ENCODE results near the gene RND3.

The RND3 gene

GRCh38 chr2:150432312-150432625 is 55.2 kb downstream of the RND3 start:
- DNase-seq, result no peak

DNA sequence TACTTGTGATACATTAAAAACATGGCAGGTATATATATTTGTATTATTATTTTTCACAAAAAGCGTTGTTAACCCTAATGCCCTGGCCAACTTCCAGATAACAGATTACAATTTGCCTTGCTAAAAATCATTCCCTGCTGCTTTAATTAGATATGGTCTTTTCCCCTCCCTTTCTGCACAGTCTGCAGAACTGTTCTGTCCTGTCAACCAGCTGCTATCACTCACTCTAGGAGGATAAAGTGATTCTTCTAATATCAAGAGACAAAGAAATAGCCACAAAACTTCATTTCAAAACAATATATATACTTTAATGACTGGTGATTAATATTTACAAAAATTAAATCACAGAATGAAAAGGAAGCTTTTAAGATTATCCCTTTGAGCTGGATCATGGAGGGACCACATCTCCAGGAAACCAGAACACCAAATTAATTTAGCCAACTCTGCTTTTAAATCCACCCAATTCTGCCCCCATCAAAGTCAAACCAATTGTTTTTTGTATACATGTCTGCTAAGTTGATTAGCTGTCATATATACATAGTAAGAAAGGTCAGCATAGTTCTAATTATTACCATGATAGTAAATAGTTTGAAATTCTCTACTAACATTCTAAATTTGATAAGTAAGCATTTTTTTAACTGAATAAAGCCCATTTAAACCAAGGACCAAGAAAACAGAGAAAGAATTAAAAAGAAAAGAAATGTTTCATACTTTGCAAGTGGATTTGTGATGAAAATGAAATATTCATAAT is 55.7 kb downstream of the RND3 start:
- no peak for DNase-seq

DNA sequence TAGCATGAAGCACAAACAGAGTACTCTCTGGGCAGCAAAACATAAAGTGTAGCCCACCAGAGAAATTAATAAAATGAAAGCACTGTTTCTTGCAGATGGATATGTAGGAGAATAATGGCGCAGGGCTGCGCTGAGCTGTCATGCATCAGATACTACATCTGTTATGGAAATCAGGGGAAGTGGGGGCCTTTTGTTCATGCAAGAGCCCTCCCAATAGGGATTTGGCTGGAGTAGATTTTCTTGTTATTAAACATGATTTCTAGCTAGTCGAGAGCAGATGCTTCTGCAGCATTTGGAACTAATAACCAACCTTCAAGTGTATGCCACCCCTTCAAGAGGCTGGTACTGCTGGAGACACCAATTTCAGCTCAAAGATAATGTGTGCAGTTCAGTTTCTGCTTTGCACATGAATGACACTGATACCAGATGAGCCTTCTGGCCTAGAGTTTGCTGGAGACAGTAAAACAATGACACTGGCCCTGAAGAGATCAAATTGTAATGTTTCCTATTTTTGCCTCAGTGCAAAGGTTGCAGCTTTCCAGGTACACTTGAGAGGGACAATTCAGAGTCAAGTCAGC is 58.0 kb downstream of the RND3 start:
- DNase-seq, result no peak

DNA sequence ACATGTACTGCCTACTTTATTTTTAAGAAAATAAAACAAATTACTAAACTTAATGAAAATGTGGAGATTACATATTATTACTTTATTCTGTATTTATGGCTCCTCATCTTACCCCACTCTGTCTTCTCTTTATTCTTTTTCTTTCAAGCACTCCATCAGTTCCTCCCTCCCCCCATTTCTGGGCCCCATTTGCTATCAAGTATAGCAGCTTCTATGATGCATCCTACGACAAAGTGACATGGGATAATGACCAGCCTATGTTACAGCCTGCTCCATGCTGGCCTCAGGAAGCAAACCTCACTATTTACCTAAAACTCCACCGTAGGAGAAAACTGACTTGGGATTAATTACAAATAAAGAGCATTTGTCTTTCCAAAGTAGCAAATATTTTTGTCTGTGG is 58.8 kb downstream of the RND3 start:
- no peak for DNase-seq

DNA sequence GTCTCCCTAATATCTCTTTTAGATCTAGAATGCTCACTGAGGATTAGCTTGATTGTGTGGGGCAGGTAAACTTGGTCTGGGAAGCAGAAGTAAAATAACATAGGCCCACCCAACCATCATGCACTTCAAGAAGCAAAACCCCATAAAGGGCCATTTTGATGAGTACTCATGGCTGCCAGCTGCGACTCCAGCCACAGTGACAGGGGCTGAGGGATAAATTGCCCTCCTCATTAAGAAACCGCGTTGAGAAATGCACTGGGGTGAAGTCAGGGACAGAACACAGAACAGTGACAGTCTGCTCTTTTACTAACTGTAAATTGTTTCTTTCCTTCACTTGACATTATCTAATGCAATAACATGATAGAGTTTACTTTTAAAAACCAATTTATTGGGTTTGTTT is 60.2 kb downstream of the RND3 start:
- no peak for DNase-seq

GRCh38 chr2:150426724-150427123 is 60.7 kb downstream of the RND3 start:
- DNase-seq, result no peak

DNA sequence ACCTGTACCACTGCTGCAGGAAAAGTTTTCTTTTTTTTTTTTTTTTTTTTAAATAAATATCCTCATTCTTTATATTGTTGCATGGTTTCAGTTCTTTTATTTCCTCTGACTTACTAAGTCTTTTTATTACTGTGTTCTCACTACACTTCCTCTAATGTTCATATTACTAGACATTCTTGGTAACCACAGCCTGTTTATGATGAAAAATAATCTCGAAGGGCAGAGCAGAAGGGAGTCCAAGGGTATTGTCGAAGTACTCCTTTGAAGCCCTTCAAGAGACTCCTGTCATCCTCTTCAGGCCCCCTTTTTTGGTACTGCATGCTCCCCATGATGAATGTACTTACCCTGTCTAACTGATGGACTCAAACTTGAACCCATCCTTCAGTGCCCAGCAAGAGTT is 61.2 kb downstream of the RND3 start:
- DNase-seq, result no peak

DNA sequence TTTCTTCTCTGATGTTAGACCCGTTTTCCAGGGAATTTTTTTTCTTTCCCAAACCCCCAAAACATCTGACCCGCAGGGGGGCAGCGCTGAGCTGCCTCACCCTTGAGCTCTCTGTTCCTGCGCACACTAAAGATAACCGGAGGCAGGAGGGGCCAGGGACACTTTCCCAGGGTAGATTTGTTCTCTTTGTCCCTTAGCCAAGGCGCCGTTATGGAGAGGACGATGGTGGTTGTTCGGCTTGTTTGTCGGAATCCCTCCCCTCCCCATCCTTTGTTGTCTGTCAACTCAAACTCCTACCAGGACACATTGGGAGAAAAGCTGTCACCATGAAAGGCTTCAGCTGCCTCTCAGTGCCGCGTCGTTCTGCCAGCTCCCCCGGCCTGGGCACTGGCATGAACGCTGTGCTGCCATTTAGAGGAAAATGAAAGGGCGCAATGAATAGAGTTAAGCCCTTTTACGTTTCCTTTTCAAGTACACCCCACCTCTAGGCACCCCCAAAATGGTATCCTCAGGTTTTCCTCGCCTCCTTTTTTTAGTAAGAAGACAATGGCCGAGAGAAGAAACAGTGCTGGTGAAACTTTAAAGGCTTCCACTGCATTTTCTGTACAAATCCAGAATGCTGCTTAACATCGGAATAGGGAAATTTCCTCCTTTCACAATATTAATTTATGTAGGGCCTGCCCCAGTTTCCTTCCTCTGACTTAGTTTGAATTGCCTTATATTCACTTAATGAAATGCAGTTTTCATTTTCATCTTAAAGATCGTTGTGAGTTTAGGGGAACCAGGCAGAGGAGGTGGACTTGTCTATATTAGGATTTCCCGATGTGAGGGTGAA is 62.1 kb downstream of the RND3 start:
- no peak for DNase-seq

DNA sequence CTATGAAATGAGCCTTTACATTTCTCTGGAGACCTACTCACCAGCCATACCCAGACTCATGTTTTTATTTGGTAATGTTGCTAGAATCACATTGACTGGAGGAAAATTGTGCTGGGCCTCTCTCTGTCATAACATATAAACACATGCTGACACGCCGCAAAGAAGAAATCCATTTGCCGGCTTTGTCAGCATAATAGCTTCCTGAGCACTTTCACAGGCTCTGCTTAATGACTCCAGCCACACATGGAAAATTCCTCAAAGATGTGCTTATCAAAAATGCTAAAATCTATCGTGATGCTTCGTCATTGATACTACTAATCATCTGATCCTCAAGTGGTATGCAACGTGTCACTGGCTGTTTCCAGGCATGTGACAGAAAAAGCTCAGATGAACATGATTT is 63.1 kb downstream of the RND3 start:
- DNase-seq, result no peak

DNA sequence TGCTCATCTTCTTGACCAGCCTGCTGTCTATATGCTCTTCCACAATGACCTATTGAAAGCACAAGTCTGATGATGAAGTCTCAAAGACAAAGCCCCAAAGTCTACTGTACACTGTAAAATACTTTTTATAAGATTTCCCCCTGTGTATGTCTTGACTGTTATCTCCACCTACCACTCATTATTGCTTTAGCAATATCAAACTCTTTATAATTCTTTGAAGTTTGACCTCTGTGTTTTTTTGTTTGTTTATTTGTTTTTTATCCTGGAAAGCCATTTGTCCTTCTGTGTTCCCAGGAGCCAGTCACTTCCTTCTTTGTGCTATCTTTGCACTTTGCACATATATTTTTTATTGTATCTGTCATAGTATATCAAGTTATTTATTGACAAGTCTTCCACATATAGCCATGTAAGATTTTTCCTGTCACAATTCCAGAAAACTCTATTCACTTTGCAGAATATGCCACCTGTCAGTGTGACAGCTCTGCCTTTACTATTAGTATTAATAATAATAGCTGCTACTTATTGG is 66.3 kb downstream of the RND3 start:
- DNase-seq, result no peak

- no peak for DNase-seq
These were observed 68.6 kb downstream of the RND3 start for GRCh38 chr2:150418916-150419315.

Measured in GF-D8 (cell line).